A673 (cell line): Measurements from ENCODE around the gene ZNF283.

Experiments used
- CTCF ChIP-seq: fragments of 300-800, 200-600 bp; sonication (generic); conservative IDR thresholded peaks from 2 replicates; pipeline ENCODE4 v1.5.1; 2017; ENCODE audit warnings: low read depth, mild to moderate bottlenecking, antibody characterized with exemption, low read length, moderate library complexity, mixed read lengths
- EZH2 ChIP-seq: fragments of 200-600 bp; sonication (generic); IDR thresholded peaks from 2 replicates; pipeline ENCODE4 v1.6.1; 2017; ENCODE audit warnings: borderline replicate concordance, low read depth, mild to moderate bottlenecking, mixed read lengths, antibody characterized with exemption, low read length; ENCODE audit not compliant: poor library complexity, severe bottlenecking

GRCh38 chr19:43807651-43808050 lies 19.5 kb upstream of the ZNF283 start:
- TF ChIP-seq CTCF (no peak), EZH2 (no peak)
